ENCODE results near the gene RALGAPA1. TPM values are rescaled to one million over a fixed set of nuclear protein-coding genes. Genes with fewer than 3 reads are reported as not detected.

The RALGAPA1 gene
- total and polyA plus RNA-seq, 9 of the 15 experiments (the other 6 are each of a cell fraction or from before 2014, with no cell fraction given), result 2.5 to 16.3 (median 6.2) TPM

DNA sequence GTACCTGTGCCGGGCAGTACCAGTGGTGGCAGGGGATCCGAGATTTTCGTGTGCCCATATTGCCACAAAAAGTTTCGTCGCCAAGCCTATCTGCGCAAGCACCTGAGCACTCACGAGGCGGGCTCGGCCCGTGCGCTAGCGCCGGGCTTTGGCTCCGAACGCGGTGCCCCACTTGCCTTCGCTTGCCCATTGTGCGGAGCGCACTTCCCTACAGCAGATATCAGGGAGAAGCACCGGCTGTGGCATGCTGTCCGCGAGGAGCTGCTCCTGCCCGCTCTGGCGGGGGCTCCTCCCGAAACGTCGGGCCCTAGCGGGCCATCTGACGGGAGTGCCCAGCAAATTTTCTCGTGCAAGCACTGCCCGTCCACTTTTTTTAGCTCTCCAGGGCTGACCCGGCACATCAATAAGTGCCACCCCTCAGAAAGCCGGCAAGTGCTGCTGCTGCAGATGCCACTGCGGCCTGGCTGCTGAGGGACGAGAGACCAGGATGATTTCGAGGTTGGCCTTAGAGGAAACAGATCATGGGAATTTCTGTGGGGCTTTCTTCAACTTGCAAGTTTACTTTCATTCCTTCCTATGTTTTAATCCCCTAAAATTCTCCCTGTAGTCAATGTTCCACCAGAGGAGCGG, 273.5 kb downstream of the RALGAPA1 start:
- in situ Hi-C loops (cut with MboI), result no loop called here
- Histone ChIP-seq H3K27me3 (ENCODE audit: control insufficient read depth in 2 of 2, insufficient read depth in 2 of 2, low read length in 2 of 2) (peaks cover 7 to 18% of the 10 kb centered on the region in 2 experiments; a peak in 4 of 5 replicates), H3K36me3 (ENCODE audit: control insufficient read depth, insufficient read depth, low read length) (no peaks in the 10 kb centered on the region), H3K4me2 (ENCODE audit: insufficient read depth, low read length) (no peak overlapping the region), H3K79me2 (ENCODE audit: control insufficient read depth, insufficient read depth, low read length) (no peaks in the 10 kb centered on the region), H4K20me1 (replicated peaks; ENCODE audit: control insufficient read depth, insufficient read depth, low read length) (no peaks in the 10 kb centered on the region), H3K27ac (ENCODE audit: extremely low read depth, low read depth, low read length) (no peak overlapping the region), H3K4me1 (replicated peaks in 1 of 2; ENCODE audit: control insufficient read depth in 2 of 2, insufficient read depth in 2 of 2, low read length in 2 of 2) (peaks cover 0 to 28% of the 10 kb centered on the region in 2 experiments; a peak in 2 of 5 replicates), H3K4me3 (no peak overlapping the region), H2AFZ (ENCODE audit: low read depth, low read length) (no peak overlapping the region), H3K9me1 (ENCODE audit: control insufficient read depth, insufficient read depth, low read length) (no peaks in the 10 kb centered on the region), H3K9ac (ENCODE audit: insufficient read depth in 1 of 2, low read depth in 2 of 2, low read length in 2 of 2) (no peak overlapping the region), H3K9me3 (replicated peaks; ENCODE audit: control insufficient read depth, insufficient read depth, low read depth, low read length) (no peaks in the 10 kb centered on the region)
- BruUV-seq (replicated peaks), result no TSS peak
- ChIA-PET POLR2A (no interaction called here), CTCF (ENCODE audit: low intra/inter-chr PET ratio) (no interaction called here)
- FAIRE-seq, result no peak
- no peak for DNase-seq (ENCODE audit: extremely low read depth in 1 of 4, low spot score in 3 of 4)
- WGBS (ENCODE audit: insufficient coverage, low coverage, missing lambda C conversion rate), result 37% methylated on average over 16 of the region's 37 CpGs
- intact Hi-C loops (cut with micrococcal nuclease), result loop anchor here (10.0 kb wide), 1 partner anchor 289 kb away; the partner anchor contains the start of gene BRMS1L
- no peak for ATAC-seq
- TF ChIP-seq, protein P1, sequence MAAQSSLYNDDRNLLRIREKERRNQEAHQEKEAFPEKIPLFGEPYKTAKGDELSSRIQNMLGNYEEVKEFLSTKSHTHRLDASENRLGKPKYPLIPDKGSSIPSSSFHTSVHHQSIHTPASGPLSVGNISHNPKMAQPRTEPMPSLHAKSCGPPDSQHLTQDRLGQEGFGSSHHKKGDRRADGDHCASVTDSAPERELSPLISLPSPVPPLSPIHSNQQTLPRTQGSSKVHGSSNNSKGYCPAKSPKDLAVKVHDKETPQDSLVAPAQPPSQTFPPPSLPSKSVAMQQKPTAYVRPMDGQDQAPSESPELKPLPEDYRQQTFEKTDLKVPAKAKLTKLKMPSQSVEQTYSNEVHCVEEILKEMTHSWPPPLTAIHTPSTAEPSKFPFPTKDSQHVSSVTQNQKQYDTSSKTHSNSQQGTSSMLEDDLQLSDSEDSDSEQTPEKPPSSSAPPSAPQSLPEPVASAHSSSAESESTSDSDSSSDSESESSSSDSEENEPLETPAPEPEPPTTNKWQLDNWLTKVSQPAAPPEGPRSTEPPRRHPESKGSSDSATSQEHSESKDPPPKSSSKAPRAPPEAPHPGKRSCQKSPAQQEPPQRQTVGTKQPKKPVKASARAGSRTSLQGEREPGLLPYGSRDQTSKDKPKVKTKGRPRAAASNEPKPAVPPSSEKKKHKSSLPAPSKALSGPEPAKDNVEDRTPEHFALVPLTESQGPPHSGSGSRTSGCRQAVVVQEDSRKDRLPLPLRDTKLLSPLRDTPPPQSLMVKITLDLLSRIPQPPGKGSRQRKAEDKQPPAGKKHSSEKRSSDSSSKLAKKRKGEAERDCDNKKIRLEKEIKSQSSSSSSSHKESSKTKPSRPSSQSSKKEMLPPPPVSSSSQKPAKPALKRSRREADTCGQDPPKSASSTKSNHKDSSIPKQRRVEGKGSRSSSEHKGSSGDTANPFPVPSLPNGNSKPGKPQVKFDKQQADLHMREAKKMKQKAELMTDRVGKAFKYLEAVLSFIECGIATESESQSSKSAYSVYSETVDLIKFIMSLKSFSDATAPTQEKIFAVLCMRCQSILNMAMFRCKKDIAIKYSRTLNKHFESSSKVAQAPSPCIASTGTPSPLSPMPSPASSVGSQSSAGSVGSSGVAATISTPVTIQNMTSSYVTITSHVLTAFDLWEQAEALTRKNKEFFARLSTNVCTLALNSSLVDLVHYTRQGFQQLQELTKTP (IDR thresholded peaks at IDR 0.05; ENCODE audit: low read depth in 1 of 2, partially characterized antibody in 2 of 2), result peak in 1 of 2 experiments; percentile 4
- TF ChIP-seq ZNF764 (CRISPR knock-in tag; IDR thresholded peaks at IDR 0.05; ENCODE audit: low read depth) (no peak), SIX5 (IDR thresholded peaks at IDR 0.05; ENCODE audit: borderline replicate concordance in 1 of 2, insufficient read depth in 1 of 2, low read depth in 1 of 2, low read length in 2 of 2) (no peak), HDAC2 (IDR thresholded peaks at IDR 0.05) (0 out of 2 replicates have a peak, but pooled peaks have one; percentile 2), MAFF (IDR thresholded peaks at IDR 0.05; ENCODE audit: low read length) (no peak), SMAD4 (CRISPR knock-in tag; conservative IDR thresholded peaks at IDR 0.05) (no peak)
- TF ChIP-seq, protein P2, sequence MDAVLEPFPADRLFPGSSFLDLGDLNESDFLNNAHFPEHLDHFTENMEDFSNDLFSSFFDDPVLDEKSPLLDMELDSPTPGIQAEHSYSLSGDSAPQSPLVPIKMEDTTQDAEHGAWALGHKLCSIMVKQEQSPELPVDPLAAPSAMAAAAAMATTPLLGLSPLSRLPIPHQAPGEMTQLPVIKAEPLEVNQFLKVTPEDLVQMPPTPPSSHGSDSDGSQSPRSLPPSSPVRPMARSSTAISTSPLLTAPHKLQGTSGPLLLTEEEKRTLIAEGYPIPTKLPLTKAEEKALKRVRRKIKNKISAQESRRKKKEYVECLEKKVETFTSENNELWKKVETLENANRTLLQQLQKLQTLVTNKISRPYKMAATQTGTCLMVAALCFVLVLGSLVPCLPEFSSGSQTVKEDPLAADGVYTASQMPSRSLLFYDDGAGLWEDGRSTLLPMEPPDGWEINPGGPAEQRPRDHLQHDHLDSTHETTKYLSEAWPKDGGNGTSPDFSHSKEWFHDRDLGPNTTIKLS (IDR thresholded peaks at IDR 0.05; ENCODE audit: borderline replicate concordance, low read depth), result 0 out of 2 replicates have a peak, but pooled peaks have one; percentile 5

All from K562 (cell line).